SK-N-SH treated with all-trans-retinoic acid at 6 μM for 48 hours (cell line): ENCODE results near the gene GPSM1.

Experiments
- ATAC-seq: fragments of 200-7000 bp; cut with Tn5 transposase; 3 replicates; pipeline ENCODE4 v1.9.1; 2020; ENCODE audit warnings: mild to moderate bottlenecking, moderate library complexity
- ARNTL ChIP-seq: fragments of 450-650 bp; formaldehyde crosslinking; IDR thresholded peaks from 2 replicates; pipeline ENCODE4 v1.5.0; 2020; ENCODE audit warnings: low read depth, mild to moderate bottlenecking, moderate library complexity, borderline replicate concordance
- BACH2 ChIP-seq: fragments of 250-450 bp; sonication (Bioruptor Pico); IDR thresholded peaks from 2 replicates; pipeline ENCODE4 v1.9.0; 2021; ENCODE audit warnings: mild to moderate bottlenecking, borderline replicate concordance
- CSDC2 ChIP-seq: fragments of 250-450 bp; sonication (Bioruptor Pico); IDR thresholded peaks from 2 replicates; pipeline ENCODE4 v1.5.0; 2020; ENCODE audit warnings: mild to moderate bottlenecking, moderate library complexity
- CSRNP3 ChIP-seq: fragments of 250-450 bp; sonication (Bioruptor Pico); IDR thresholded peaks from 2 replicates; pipeline ENCODE4 v1.5.1; 2021; ENCODE audit warnings: mild to moderate bottlenecking, moderate library complexity
- ESRRG ChIP-seq: fragments of 250-450 bp; sonication (Bioruptor Pico); IDR thresholded peaks from 2 replicates; pipeline ENCODE4 v1.6.1; 2021; ENCODE audit warnings: mild to moderate bottlenecking
- GLIS3 ChIP-seq: fragments of 250-450 bp; sonication (Bioruptor Pico); IDR thresholded peaks from 2 replicates; pipeline ENCODE4 v1.5.0; 2020; ENCODE audit warnings: mild to moderate bottlenecking, moderate library complexity
- ISL1 ChIP-seq: fragments of 250-450 bp; sonication (Bioruptor Pico); IDR thresholded peaks from 2 replicates; pipeline ENCODE4 v2.1.2; 2022; ENCODE audit warnings: mild to moderate bottlenecking, moderate library complexity
- OSR1 ChIP-seq: fragments of 250-450 bp; sonication (Bioruptor Pico); IDR thresholded peaks from 2 replicates; pipeline ENCODE4 v1.8.0; 2022; ENCODE audit warnings: moderate library complexity, mild to moderate bottlenecking, inconsistent platforms
- PATZ1 ChIP-seq: fragments of 250-450 bp; sonication (Bioruptor Pico); IDR thresholded peaks from 2 replicates; pipeline ENCODE4 v1.8.0; 2020; ENCODE audit warnings: mild to moderate bottlenecking, moderate library complexity, borderline replicate concordance
- PPARA ChIP-seq: fragments of 250-450 bp; sonication (Bioruptor Pico); IDR thresholded peaks from 2 replicates; pipeline ENCODE4 v1.5.0; 2020; ENCODE audit warnings: mild to moderate bottlenecking, borderline replicate concordance
- RARB ChIP-seq: fragments of 250-450 bp; sonication (Bioruptor Pico); IDR thresholded peaks from 2 replicates; pipeline ENCODE4 v1.8.0; 2021; ENCODE audit warnings: mild to moderate bottlenecking, moderate library complexity
- SNAI2 ChIP-seq: fragments of 250-450 bp; sonication (Bioruptor Pico); IDR thresholded peaks from 2 replicates; pipeline ENCODE4 v1.5.0; 2020; ENCODE audit warnings: mild to moderate bottlenecking, moderate library complexity
- TCF4 ChIP-seq: fragments of 250-450 bp; sonication (Bioruptor Pico); IDR thresholded peaks from 2 replicates; pipeline ENCODE4 v1.8.0; 2021; ENCODE audit warnings: mild to moderate bottlenecking, moderate library complexity, borderline replicate concordance
- TOX ChIP-seq: fragments of 250-450 bp; sonication (Bioruptor Pico); IDR thresholded peaks from 2 replicates; pipeline ENCODE4 v1.8.0; 2021; ENCODE audit warnings: mild to moderate bottlenecking, moderate library complexity, borderline replicate concordance
- TSHZ2 ChIP-seq: fragments of 250-450 bp; sonication (Bioruptor Pico); IDR thresholded peaks from 2 replicates; pipeline ENCODE4 v1.5.0; 2020; ENCODE audit warnings: mild to moderate bottlenecking, moderate library complexity
- ZC3H10 ChIP-seq: fragments of 250-450 bp; sonication (Bioruptor Pico); IDR thresholded peaks from 2 replicates; pipeline ENCODE4 v1.5.1; 2021; ENCODE audit warnings: mild to moderate bottlenecking, moderate library complexity
- ZFP3 ChIP-seq: fragments of 250-450 bp; sonication (Bioruptor Pico); IDR thresholded peaks from 2 replicates; pipeline ENCODE4 v1.5.0; 2020; ENCODE audit warnings: mild to moderate bottlenecking, moderate library complexity
- ZFP30 ChIP-seq: fragments of 450-650 bp; formaldehyde crosslinking; IDR thresholded peaks from 2 replicates; pipeline ENCODE4 v1.5.0; 2022; ENCODE audit warnings: mild to moderate bottlenecking, moderate library complexity
- ZNF565 ChIP-seq: fragments of 450-650 bp; formaldehyde crosslinking; conservative IDR thresholded peaks from 2 replicates; pipeline ENCODE4 v1.5.0; 2020; ENCODE audit warnings: low read depth, mild to moderate bottlenecking, moderate library complexity
- ZNF70 ChIP-seq: fragments of 450-650 bp; formaldehyde crosslinking; IDR thresholded peaks from 2 replicates; pipeline ENCODE4 v1.5.0; 2020; ENCODE audit warnings: mild to moderate bottlenecking, moderate library complexity
- ZNF8 ChIP-seq: fragments of 450-650 bp; formaldehyde crosslinking; IDR thresholded peaks from 2 replicates; pipeline ENCODE4 v1.5.0; 2020; ENCODE audit warnings: mild to moderate bottlenecking, moderate library complexity
- TF ChIP-seq, protein P1 (sequence below): fragments of 250-450 bp; sonication (Bioruptor Pico); IDR thresholded peaks from 2 replicates; pipeline ENCODE4 v1.8.0; 2021; ENCODE audit warnings: low read depth, mild to moderate bottlenecking, moderate library complexity, borderline replicate concordance
- TF ChIP-seq, protein P2 (sequence below): fragments of 250-450 bp; sonication (Bioruptor Pico); IDR thresholded peaks from 2 replicates; pipeline ENCODE4 v1.5.1; 2020; ENCODE audit warnings: low read depth, mild to moderate bottlenecking, moderate library complexity

Gene GPSM1

GRCh38 chr9:136340356-136341041 lies 13.2 kb downstream of the GPSM1 start:
- no peak for ATAC-seq
- TF ChIP-seq ZNF565 (CRISPR knock-in tag) (no peak), ZFP3 (CRISPR knock-in tag) (no peak), ZNF8 (no peak), TOX (CRISPR knock-in tag) (no peak), RARB (no peak), TCF4 (CRISPR knock-in tag) (no peak), TSHZ2 (CRISPR knock-in tag) (no peak), ISL1 (no peak), ARNTL (CRISPR knock-in tag) (no peak), ZC3H10 (no peak), ZFP30 (CRISPR knock-in tag) (no peak), PATZ1 (no peak), OSR1 (no peak), PPARA (no peak), ESRRG (CRISPR knock-in tag) (no peak), ZNF70 (CRISPR knock-in tag) (no peak)
- TF ChIP-seq, protein P1, sequence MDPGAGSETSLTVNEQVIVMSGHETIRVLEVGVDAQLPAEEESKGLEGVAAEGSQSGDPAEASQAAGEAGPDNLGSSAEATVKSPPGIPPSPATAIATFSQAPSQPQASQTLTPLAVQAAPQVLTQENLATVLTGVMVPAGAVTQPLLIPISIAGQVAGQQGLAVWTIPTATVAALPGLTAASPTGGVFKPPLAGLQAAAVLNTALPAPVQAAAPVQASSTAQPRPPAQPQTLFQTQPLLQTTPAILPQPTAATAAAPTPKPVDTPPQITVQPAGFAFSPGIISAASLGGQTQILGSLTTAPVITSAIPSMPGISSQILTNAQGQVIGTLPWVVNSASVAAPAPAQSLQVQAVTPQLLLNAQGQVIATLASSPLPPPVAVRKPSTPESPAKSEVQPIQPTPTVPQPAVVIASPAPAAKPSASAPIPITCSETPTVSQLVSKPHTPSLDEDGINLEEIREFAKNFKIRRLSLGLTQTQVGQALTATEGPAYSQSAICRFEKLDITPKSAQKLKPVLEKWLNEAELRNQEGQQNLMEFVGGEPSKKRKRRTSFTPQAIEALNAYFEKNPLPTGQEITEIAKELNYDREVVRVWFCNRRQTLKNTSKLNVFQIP (CRISPR knock-in tag): no peak

DNA sequence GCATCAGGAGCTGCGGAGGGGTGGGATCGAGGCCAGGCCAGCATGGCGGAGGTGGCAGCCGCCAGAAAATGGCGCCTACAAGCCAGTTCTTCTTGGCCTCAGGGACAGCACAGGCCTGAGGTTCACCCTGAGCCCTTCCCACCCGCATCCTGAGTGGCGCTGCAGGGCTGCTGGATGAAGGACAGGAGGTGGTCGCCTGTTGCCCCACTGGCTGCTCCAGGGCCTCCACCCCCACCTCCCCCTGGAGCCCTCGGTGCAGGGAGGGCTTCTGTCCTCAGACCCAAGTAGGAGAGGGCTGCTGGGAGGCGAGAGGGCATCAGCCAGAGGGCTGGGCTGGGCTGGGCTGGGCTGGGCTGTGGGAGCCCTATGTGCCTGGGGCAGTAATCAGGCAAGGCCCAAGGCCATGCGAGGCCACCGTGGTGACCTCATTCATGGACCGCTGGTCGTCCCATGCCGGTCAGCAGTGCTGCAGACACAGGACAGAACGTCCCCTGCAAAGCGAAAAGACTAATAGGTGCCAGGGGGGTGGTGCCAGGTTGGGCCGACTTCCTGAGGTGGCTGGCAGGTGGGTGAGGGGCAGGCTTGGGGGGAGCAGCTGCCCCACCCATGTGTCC lies 13.8 kb downstream of the GPSM1 start:
- TF ChIP-seq, protein P2, sequence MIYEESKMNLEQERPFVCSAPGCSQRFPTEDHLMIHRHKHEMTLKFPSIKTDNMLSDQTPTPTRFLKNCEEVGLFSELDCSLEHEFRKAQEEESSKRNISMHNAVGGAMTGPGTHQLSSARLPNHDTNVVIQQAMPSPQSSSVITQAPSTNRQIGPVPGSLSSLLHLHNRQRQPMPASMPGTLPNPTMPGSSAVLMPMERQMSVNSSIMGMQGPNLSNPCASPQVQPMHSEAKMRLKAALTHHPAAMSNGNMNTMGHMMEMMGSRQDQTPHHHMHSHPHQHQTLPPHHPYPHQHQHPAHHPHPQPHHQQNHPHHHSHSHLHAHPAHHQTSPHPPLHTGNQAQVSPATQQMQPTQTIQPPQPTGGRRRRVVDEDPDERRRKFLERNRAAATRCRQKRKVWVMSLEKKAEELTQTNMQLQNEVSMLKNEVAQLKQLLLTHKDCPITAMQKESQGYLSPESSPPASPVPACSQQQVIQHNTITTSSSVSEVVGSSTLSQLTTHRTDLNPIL (CRISPR knock-in tag): no peak
- no peak for TF ChIP-seq RARB
- TF ChIP-seq ZNF70 (CRISPR knock-in tag): no peak
- no peak for TF ChIP-seq ZC3H10
- no peak for TF ChIP-seq PPARA
- TF ChIP-seq ZFP30 (CRISPR knock-in tag): no peak
- no peak for TF ChIP-seq ZNF8
- no peak for TF ChIP-seq BACH2 (CRISPR knock-in tag)
- TF ChIP-seq ZNF565 (CRISPR knock-in tag): no peak
- TF ChIP-seq SNAI2 (CRISPR knock-in tag): no peak
- TF ChIP-seq CSRNP3 (CRISPR knock-in tag): no peak
- TF ChIP-seq TCF4 (CRISPR knock-in tag): no peak
- TF ChIP-seq CSDC2 (CRISPR knock-in tag): no peak
- no peak for TF ChIP-seq PATZ1
- no peak for TF ChIP-seq GLIS3 (CRISPR knock-in tag)
- TF ChIP-seq TOX (CRISPR knock-in tag): no peak
- TF ChIP-seq OSR1: no peak
- no peak for TF ChIP-seq TSHZ2 (CRISPR knock-in tag)
- TF ChIP-seq ARNTL (CRISPR knock-in tag): no peak
- no peak for ATAC-seq
